Measurements from ENCODE around the gene CD2BP2. TPM values are rescaled to one million over a fixed set of nuclear protein-coding genes. Genes with fewer than 3 reads are reported as not detected.

Gene CD2BP2
- total RNA-seq, 2 donors from 2014 or later, result 95.8 to 99.7 TPM

DNA sequence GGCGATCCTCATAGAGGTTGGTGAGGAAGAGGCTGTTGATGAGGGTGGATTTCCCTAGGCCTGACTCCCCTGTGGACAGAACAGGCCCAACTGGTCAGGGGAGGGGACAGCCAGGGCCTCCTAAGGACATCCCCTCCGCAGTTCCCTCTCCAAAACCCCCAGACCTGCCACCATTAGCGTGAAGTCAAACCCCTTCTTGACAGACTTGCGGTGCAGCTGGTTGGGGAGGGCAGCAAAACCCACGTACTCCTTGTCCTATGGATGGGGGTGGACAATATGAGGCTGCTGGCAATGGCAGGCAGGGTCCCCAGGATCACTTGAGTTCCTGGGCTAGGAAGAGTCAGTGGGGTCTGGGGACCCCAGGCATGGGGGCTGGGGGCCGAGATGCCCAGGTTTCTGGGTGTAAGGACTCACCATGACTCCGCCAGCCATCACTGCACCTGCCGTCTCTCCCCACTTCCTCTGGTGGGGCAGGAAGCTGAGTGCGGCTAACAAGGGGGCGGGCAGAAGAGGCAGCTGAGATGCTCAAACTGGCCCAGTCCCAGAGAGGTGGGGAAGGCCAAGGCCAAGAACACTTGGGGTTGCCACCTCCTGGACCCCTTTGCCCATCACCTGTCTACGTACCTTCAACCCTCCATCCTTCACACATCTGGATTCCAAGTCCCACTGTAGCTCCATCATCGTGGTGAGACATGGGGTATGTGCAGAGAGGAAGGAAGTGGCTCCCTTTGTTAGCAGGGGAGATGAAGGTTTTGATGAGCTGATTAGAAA, 27.2 kb upstream of the CD2BP2 start, which contains the start of gene SEPTIN1:
Gene SEPTIN1, minus strand, starts transcription at position 451 of the 771 bp plus-strand sequence. Its CDS starts 19 bp downstream, at position 432.
- Mint-ChIP-seq H3K9me3 (no peaks in the 10 kb centered on the region), H3K4me1 (ENCODE audit: low read depth in 2 of 2) (peaks cover 34 to 41% of the 10 kb centered on the region in 2 donors), H3K4me3 (peak within 1 kb of the TSS; percentile 83), H3K27ac (peak within 1 kb of the TSS; percentile 96 to 100), H3K36me3 (peaks cover 6% of the 10 kb centered on the region), H3K27me3 (no peaks in the 10 kb centered on the region)
- peak; percentile 87 for DNase-seq (ENCODE audit: low spot score)
- peak; percentile 26 to 58 for ATAC-seq

GRCh38 chr16:30381291-30382041, 26.4 kb upstream of the CD2BP2 start:
- Mint-ChIP-seq H3K27me3 (no peaks in the 10 kb centered on the region), H3K9me3 (no peaks in the 10 kb centered on the region), H3K4me1 (ENCODE audit: low read depth in 2 of 2) (peaks cover 36 to 45% of the 10 kb centered on the region in 2 donors), H3K36me3 (peaks cover 6% of the 10 kb centered on the region), H3K4me3 (peak overlapping the region; percentile 83), H3K27ac (peak overlapping the region; percentile 96 to 100)
- ATAC-seq, result no peak
- no peak for DNase-seq (ENCODE audit: low spot score)

- ATAC-seq, result no peak
- DNase-seq (ENCODE audit: low spot score), result no peak
- no peaks in the 10 kb centered on the region for H3K9me3 Mint-ChIP-seq
- H3K36me3 Mint-ChIP-seq, result peaks cover 6% of the 10 kb centered on the region
- peaks cover 36 to 45% of the 10 kb centered on the region in 2 donors for H3K4me1 Mint-ChIP-seq (ENCODE audit: low read depth in 2 of 2)
- peak overlapping the region; percentile 96 to 100 for H3K27ac Mint-ChIP-seq
- H3K4me3 Mint-ChIP-seq, result peak overlapping the region; percentile 83
- no peaks in the 10 kb centered on the region for H3K27me3 Mint-ChIP-seq
Measured at GRCh38 chr16:30380803-30381208, 25.7 kb upstream of the CD2BP2 start.

DNA sequence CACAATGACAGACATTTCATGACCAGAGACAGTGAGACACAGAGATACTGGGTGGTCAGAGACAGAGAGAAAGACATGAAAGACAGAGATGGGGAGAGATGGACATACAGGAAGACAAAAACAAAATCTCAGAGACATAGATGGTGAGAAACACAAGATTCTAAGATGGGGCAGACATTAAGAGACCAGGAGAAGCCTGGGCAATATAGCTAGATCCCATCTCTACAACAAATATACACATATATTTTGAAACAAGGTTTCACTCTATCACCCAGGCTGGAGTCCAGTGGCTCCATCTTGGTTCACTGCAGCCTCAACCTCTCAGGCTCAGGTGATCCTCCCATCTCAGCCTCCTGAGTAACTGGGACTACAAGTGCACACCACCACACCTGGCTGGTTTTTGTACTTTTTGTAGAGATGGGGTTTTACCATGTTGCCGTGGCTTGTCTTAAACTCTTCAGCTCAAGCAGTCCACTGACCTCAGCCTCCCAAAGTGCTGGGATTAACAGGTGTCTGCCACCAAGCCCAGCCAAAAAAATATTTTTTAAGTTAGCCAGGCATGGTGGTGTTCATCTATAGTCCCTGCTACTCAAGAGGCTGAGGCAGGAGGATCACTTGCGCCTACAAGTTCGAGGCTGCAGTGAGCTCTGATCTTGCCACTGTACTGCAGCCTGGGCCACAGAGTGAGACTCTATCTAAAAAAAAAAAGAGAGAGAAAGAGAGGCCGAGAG, 25.1 kb upstream of the CD2BP2 start:
- Mint-ChIP-seq H3K27ac (peak overlapping the region; percentile 96 to 100), H3K4me1 (ENCODE audit: low read depth in 2 of 2) (peaks cover 36 to 45% of the 10 kb centered on the region in 2 donors), H3K4me3 (peak overlapping the region; percentile 99), H3K9me3 (no peaks in the 10 kb centered on the region), H3K36me3 (peaks cover 6% of the 10 kb centered on the region), H3K27me3 (no peaks in the 10 kb centered on the region)
- DNase-seq (ENCODE audit: low spot score) (no peak), ATAC-seq (no peak)

- no peak for DNase-seq (ENCODE audit: low spot score)
- peaks cover 6% of the 10 kb centered on the region for H3K36me3 Mint-ChIP-seq
- H3K4me1 Mint-ChIP-seq (ENCODE audit: low read depth in 2 of 2), result peaks cover 36 to 45% of the 10 kb centered on the region in 2 donors
- peak overlapping the region; percentile 96 to 100 for H3K27ac Mint-ChIP-seq
- no peaks in the 10 kb centered on the region for H3K27me3 Mint-ChIP-seq
- H3K9me3 Mint-ChIP-seq, result no peaks in the 10 kb centered on the region
- H3K4me3 Mint-ChIP-seq, result peak overlapping the region; percentile 99
- ATAC-seq, result no peak
Measured at GRCh38 chr16:30379158-30379783, 24.2 kb upstream of the CD2BP2 start.

DNA sequence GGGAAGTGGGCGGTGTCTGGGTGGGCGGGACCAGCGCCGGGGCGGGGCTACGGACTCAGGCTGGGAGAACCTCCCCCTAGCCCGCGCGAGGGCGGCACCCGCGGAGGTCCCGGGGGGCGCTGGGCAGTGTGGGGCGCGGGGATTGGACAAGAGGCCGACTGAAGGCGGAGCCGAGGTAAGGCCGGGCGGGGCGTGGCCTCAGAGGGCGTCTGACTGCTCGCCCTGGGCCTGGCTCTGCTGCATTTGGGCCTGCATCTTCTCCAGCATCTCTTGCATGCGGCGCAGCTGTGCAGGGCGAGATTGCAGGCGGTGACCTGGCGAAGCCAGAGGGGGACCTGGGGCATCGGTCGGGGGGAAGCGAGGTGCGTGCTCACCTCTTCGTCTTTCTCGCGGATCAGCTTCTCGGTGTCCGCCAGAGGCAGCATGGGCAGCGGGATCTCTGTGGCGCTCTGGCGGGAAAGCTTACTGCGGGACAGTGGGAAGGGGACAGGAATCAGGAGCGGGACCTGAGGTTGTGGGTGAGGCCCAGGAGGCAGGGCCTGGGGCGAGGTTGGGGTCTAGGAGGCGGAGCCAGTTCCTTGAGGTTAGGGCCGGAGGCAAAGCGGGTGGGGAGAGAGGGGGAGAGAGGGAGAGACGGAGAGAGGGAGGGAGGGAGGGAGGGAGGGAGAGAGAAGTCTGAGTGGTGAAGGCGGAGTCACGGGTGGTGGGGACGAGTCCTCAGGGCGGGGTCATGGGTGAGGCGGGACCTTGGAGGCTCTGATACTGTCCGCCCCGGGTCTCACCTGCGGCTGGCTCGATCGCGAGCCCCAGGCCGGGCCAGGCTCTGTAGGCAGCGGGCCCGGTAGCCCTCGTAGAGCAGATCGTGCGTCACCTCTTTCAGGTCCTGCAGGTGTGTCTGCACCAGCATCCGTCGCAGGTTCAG, 23.4 kb upstream of the CD2BP2 start:
- Mint-ChIP-seq H3K4me1 (ENCODE audit: low read depth in 2 of 2) (peaks cover 32 to 40% of the 10 kb centered on the region in 2 donors), H3K4me3 (peak overlapping the region; percentile 99), H3K27me3 (no peaks in the 10 kb centered on the region), H3K36me3 (peaks cover 6% of the 10 kb centered on the region), H3K27ac (peak overlapping the region; percentile 96 to 100), H3K9me3 (no peaks in the 10 kb centered on the region)
- ATAC-seq (peak; percentile 95 to 97), DNase-seq (ENCODE audit: low spot score) (peak; percentile 99)

DNA sequence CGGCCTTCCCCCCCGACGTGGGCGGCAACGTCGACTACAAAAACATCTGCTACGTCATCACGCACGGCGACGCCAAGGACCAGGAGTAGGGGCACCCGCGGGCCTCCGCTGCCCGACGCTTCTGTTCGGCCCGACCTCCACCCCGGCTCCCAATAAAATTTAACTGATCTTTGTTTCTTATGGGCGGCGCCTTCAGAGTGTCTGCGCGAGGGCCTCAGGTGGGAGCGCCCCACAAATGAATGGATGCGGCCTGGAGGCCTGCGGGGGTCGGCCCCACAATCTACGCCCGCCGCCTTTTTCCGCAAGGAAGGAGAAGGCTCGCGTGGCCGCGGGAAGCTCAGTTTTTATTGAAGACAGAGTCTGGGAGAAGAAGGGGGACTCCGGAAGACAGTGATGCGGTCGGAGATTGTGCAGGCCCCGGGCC, 22.7 kb upstream of the CD2BP2 start:
- peaks cover 6% of the 10 kb centered on the region for H3K36me3 Mint-ChIP-seq
- ATAC-seq, result peak; percentile 64 to 72
- peak overlapping the region; percentile 96 to 100 for H3K27ac Mint-ChIP-seq
- H3K9me3 Mint-ChIP-seq, result no peaks in the 10 kb centered on the region
- DNase-seq (ENCODE audit: low spot score), result peak; percentile 90
- H3K4me3 Mint-ChIP-seq, result peak overlapping the region; percentile 99
- H3K27me3 Mint-ChIP-seq, result no peaks in the 10 kb centered on the region
- H3K4me1 Mint-ChIP-seq (ENCODE audit: low read depth in 2 of 2), result peaks cover 29 to 34% of the 10 kb centered on the region in 2 donors

DNA sequence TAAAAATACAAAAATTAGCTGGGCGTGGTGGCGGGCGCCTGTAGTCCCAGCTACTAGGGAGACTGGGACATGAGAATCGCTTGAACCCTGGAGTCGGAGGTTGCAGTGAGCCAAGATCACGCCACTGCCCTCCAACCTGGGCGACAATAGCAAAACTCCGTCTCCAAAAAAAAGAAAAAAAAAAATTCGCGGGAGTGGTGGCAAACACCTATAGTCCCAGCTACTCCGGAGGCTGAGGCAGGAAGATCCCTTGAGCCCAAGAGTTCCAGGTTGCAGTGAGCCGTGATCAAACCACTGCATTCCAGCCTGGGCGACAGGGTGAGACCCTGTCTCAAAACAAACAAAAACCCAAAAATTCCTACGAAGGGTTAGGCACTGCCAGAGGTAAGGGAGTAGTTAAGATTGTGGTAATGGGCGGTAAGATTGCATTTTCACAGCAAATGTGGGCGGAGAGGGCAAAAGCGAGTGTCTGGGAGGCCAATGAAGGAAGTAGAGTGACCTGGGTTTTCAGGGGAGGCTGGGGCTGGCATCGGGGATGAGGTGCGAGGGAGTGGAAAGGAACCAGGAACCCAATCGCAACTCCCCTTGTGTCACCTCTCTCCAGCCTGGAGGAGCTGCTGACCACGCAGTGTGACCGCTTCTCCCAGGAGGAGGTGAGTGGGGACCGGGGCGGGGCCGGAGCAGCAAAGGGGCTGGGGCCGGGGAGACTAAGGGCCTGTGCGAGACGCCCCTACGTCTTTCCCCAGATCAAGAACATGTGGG, 22.1 kb upstream of the CD2BP2 start:
- no peaks in the 10 kb centered on the region for H3K9me3 Mint-ChIP-seq
- H3K27me3 Mint-ChIP-seq, result no peaks in the 10 kb centered on the region
- H3K4me1 Mint-ChIP-seq (ENCODE audit: low read depth in 2 of 2), result peaks cover 27 to 29% of the 10 kb centered on the region in 2 donors
- H3K4me3 Mint-ChIP-seq, result peak overlapping the region; percentile 99
- ATAC-seq (no peak), DNase-seq (ENCODE audit: low spot score) (no peak)
- peak overlapping the region; percentile 96 to 100 for H3K27ac Mint-ChIP-seq
- peaks cover 6% of the 10 kb centered on the region for H3K36me3 Mint-ChIP-seq

DNA sequence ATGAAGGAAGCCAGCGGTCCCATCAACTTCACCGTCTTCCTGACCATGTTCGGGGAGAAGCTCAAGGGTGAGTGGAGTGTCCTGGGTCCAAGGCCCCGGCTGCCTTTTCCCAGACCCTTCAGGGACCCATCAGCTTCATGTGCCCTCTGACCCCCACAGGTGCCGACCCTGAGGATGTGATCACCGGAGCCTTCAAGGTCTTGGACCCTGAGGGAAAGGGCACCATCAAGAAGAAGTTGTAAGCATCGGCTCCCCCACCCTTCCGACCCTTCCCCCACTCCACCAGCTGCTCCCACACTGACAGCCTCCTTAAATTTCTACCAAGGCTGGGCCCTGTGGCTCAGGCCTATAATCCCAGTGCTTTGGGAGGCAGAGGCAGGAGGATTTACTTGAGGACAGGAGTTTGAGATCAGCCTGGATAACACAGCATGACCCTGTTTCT, 21.4 kb upstream of the CD2BP2 start:
- ATAC-seq, result no peak
- Mint-ChIP-seq H3K36me3 (peaks cover 6% of the 10 kb centered on the region), H3K27ac (peak overlapping the region; percentile 96 to 100), H3K9me3 (no peaks in the 10 kb centered on the region), H3K27me3 (no peaks in the 10 kb centered on the region), H3K4me3 (no peak overlapping the region), H3K4me1 (ENCODE audit: low read depth in 2 of 2) (peaks cover 29 to 36% of the 10 kb centered on the region in 2 donors)
- no peak for DNase-seq (ENCODE audit: low spot score)

DNA sequence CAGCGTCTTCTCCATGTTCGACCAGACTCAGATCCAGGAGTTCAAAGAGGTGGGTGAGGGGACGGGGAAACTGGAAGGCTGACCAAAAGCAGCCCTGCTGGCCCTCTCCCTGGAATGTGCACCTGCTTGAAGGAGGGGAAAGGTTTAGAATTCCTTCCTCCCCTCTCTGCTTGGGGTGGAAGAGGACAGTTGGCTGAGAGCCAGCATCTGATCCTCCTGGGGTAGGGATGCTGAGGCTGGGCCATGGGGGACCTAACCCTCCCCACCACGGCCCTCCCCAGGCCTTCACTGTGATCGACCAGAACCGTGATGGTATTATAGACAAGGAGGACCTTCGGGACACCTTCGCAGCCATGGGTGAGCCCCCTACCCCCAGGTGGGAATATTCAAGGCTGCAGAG, 20.8 kb upstream of the CD2BP2 start:
- Mint-ChIP-seq H3K4me3 (no peak overlapping the region), H3K9me3 (no peaks in the 10 kb centered on the region), H3K4me1 (ENCODE audit: low read depth in 2 of 2) (peaks cover 34 to 41% of the 10 kb centered on the region in 2 donors), H3K27ac (peak overlapping the region in 1 of 2 donors; percentile 68), H3K36me3 (peaks cover 6% of the 10 kb centered on the region), H3K27me3 (no peaks in the 10 kb centered on the region)
- no peak for ATAC-seq
- no peak for DNase-seq (ENCODE audit: low spot score)

GRCh38 chr16:30374538-30374937, 19.4 kb upstream of the CD2BP2 start, which contains the start of gene MYL11:
MYL11 (plus strand) TSS chr16:30374802; CDS start chr16:30374858, 56 bp downstream.
- ATAC-seq (no peak), DNase-seq (ENCODE audit: low spot score) (no peak)
- peaks cover 29% of the 10 kb centered on the region in 2 donors for H3K4me1 Mint-ChIP-seq (ENCODE audit: low read depth in 2 of 2)
- no peaks in the 10 kb centered on the region for H3K36me3 Mint-ChIP-seq
- no peaks in the 10 kb centered on the region for H3K27me3 Mint-ChIP-seq
- no peak within 1 kb of the TSS for H3K4me3 Mint-ChIP-seq
- H3K27ac Mint-ChIP-seq, result peak within 1 kb of the TSS in 1 of 2 donors; percentile 68
- no peaks in the 10 kb centered on the region for H3K9me3 Mint-ChIP-seq

- peaks cover 34 to 37% of the 10 kb centered on the region in 2 donors for H3K4me1 Mint-ChIP-seq (ENCODE audit: low read depth in 2 of 2)
- DNase-seq (ENCODE audit: low spot score) (no peak), ATAC-seq (no peak)
- peak overlapping the region; percentile 91 to 99 for H3K27ac Mint-ChIP-seq
- H3K36me3 Mint-ChIP-seq, result no peaks in the 10 kb centered on the region
- H3K27me3 Mint-ChIP-seq, result no peaks in the 10 kb centered on the region
- H3K9me3 Mint-ChIP-seq, result no peaks in the 10 kb centered on the region
- peak overlapping the region; percentile 61 for H3K4me3 Mint-ChIP-seq
Measured at GRCh38 chr16:30372725-30373124, 17.6 kb upstream of the CD2BP2 start.

Measured in natural killer cell treated with Interleukin-12 subunit alpha and Interleukin-12 subunit beta and Interleukin-15 and Interleukin-18, amount 100 ng/mL, for 72 hours (primary cell).